HCT116 (cell line): ENCODE measurements around the gene RET. TPM values are rescaled to one million over a fixed set of nuclear protein-coding genes. Genes with fewer than 3 reads are reported as not detected.

Experiments
- ATAC-seq: fragments of 200-7000 bp; cut with Tn5 transposase; 2 replicates; pipeline ENCODE4 v1.9.1; 2020; ENCODE audit warnings: mild to moderate bottlenecking, moderate library complexity
- BruUV-seq: library from RNA; stranded (reverse); fragments of 400-500 nt; replicated peaks from 2 replicates; lab custom pipeline; 2021; lab: Mats Ljungman, UMichigan
- CTCF ChIA-PET: fragments of 300-600 bp; sonication (Branson Sonifier 250); formaldehyde crosslinking; loops from one replicate; lab custom pipeline; 2021; ENCODE audit warnings: antibody characterized with exemption; lab: Charles Lee
- POLR2A ChIA-PET: fragments of 300-600, 350-600 bp; sonication (Branson Sonifier 250); formaldehyde crosslinking; loops from one replicate; lab custom pipeline; 2021; ENCODE audit warnings: antibody characterized with exemption; lab: Charles Lee
- RAD21 ChIA-PET, 2 experiments: fragments of 300-600 bp; sonication (Branson Sonifier 250); formaldehyde crosslinking; loops; one replicate each; lab custom pipeline; 2023; ENCODE audit warnings: low total read pairs in 2 of 2; ENCODE audit not compliant: uncharacterized antibody in 2 of 2, unreplicated experiment in 2 of 2, low non-redundant PET in 1 of 2; lab: Charles Lee
- DNase-seq: peaks from one replicate; pipeline ENCODE4 v3.0.0-alpha.2; 2010; ENCODE audit warnings: low read depth, low spot score
- H2AFZ ChIP-seq: fragments of 200-600 bp; shearing (Covaris generic), sonication (generic); 2 replicates; pipeline ENCODE4 v1.6.1; 2017; ENCODE audit warnings: low read depth, mixed run types, mixed read lengths, antibody characterized with exemption, low read length; ENCODE audit not compliant: poor library complexity, severe bottlenecking
- H3K27ac ChIP-seq: 2 replicates; pipeline ENCODE4 v1.5.1; 2012; ENCODE audit warnings: low read depth, low read length
- H3K27me3 ChIP-seq: fragments of 200-600 bp; sonication (generic); 2 replicates; pipeline ENCODE4 v1.6.1; 2016; ENCODE audit warnings: mixed run types, low read length, mixed read lengths; ENCODE audit not compliant: insufficient read depth
- H3K36me3 ChIP-seq, 2 experiments: fragments of 200-500 bp in 1 of 2; fragments of 200-600 bp in 1 of 2; sonication (Bioruptor generic) in 1 of 2; sonication (generic) in 1 of 2; 2 replicates each; pipeline versions ENCODE4 v1.5.1 to v1.6.1; 2014 to 2016; ENCODE audit warnings: low read length in 2 of 2, inconsistent platforms in 1 of 2, mixed read lengths in 1 of 2, mixed run types in 1 of 2; ENCODE audit not compliant: insufficient read depth in 2 of 2, control insufficient read depth in 1 of 2
- H3K4me1 ChIP-seq, 2 experiments: fragments of 200-600 bp in 1 of 2; sonication (generic) in 1 of 2; 2 replicates each; pipeline versions ENCODE4 v1.5.1 to v1.6.1; 2012 to 2017; ENCODE audit warnings: low read length in 2 of 2, inconsistent platforms in 1 of 2, mild to moderate bottlenecking in 1 of 2, mixed read lengths in 1 of 2, mixed run types in 1 of 2, moderate library complexity in 1 of 2; ENCODE audit not compliant: insufficient read depth in 2 of 2, control insufficient read depth in 1 of 2
- H3K4me2 ChIP-seq: fragments of 200-600 bp; sonication (generic); 2 replicates; pipeline ENCODE4 v1.6.1; 2017; ENCODE audit warnings: mixed run types, low read length, mixed read lengths
- H3K4me3 ChIP-seq, 2 experiments: fragments of 200-600 bp in 1 of 2; sonication (generic) in 1 of 2; replicated peaks in 1 of 2; 2 replicates each; pipeline ENCODE4 v1.5.1; 2011 to 2016; ENCODE audit warnings: low read length in 2 of 2, control low read depth in 1 of 2, low read depth in 1 of 2, mild to moderate bottlenecking in 1 of 2, mixed read lengths in 1 of 2, mixed run types in 1 of 2
- H3K79me2 ChIP-seq: fragments of 200-600 bp; sonication (generic); 2 replicates; pipeline ENCODE4 v1.6.1; 2017; ENCODE audit warnings: mild to moderate bottlenecking, mixed run types, low read length, moderate library complexity, mixed read lengths; ENCODE audit not compliant: insufficient read depth
- H3K9ac ChIP-seq: fragments of 200-600 bp; sonication (generic); 2 replicates; pipeline ENCODE4 v1.6.1; 2016; ENCODE audit warnings: low read length, mixed read lengths
- H3K9me2 ChIP-seq: fragments of 200-600 bp; sonication (generic), shearing (Covaris generic); 2 replicates; pipeline ENCODE4 v1.6.1; 2017; ENCODE audit warnings: mixed run types, mild to moderate bottlenecking, moderate library complexity; ENCODE audit not compliant: insufficient read depth
- H3K9me3 ChIP-seq, 2 experiments: fragments of 200-500 bp in 1 of 2; fragments of 200-600 bp in 1 of 2; sonication (Bioruptor generic) in 1 of 2; sonication (generic) in 1 of 2; 2 replicates each; pipeline ENCODE4 v1.6.1; 2014 to 2017; ENCODE audit warnings: low read length in 2 of 2, mixed read lengths in 2 of 2, inconsistent platforms in 1 of 2, low read depth in 1 of 2, mild to moderate bottlenecking in 1 of 2, mixed run types in 1 of 2, moderate library complexity in 1 of 2; ENCODE audit not compliant: control insufficient read depth in 1 of 2, insufficient read depth in 1 of 2
- H4K20me1 ChIP-seq: fragments of 200-600 bp; sonication (generic), shearing (Covaris generic); 2 replicates; pipeline ENCODE4 v1.6.1; 2017; ENCODE audit warnings: mixed run types, mild to moderate bottlenecking, moderate library complexity; ENCODE audit not compliant: insufficient read depth
- CBX3 ChIP-seq: IDR thresholded peaks from 2 replicates; pipeline ENCODE4 v1.6.1; 2012; ENCODE audit warnings: low read depth
- CEBPB ChIP-seq: IDR thresholded peaks from 2 replicates; pipeline ENCODE4 v1.6.1; 2012; ENCODE audit warnings: low read depth
- EGR1 ChIP-seq: IDR thresholded peaks from 2 replicates; pipeline ENCODE4 v1.6.1; 2012; ENCODE audit warnings: low read depth
- ELF1 ChIP-seq: IDR thresholded peaks from 2 replicates; pipeline ENCODE4 v1.6.1; 2012; ENCODE audit warnings: low read depth, borderline replicate concordance
- EZH2 ChIP-seq: fragments of 200-600 bp; sonication (generic); IDR thresholded peaks from 2 replicates; pipeline ENCODE4 v1.6.1; 2017; ENCODE audit warnings: antibody characterized with exemption, mixed run types
- EZH2phosphoT487 ChIP-seq: fragments of 200-600 bp; IDR thresholded peaks from 2 replicates; pipeline ENCODE4 v1.6.1; 2018; ENCODE audit warnings: antibody characterized with exemption, borderline replicate concordance
- POLR2A ChIP-seq: IDR thresholded peaks from 2 replicates; pipeline ENCODE4 v1.7.0; 2011; ENCODE audit warnings: borderline replicate concordance; ENCODE audit not compliant: insufficient read depth, insufficient read length; ENCODE audit errors: extremely low read depth
- POLR2AphosphoS5 ChIP-seq: IDR thresholded peaks from 2 replicates; pipeline ENCODE4 v1.6.1; 2011; ENCODE audit warnings: mild to moderate bottlenecking, low read depth, low read length, moderate library complexity
- RAD21 ChIP-seq: IDR thresholded peaks from 2 replicates; pipeline ENCODE4 v1.6.1; 2012; ENCODE audit warnings: low read depth, mild to moderate bottlenecking
- SIN3A ChIP-seq: IDR thresholded peaks from 2 replicates; pipeline ENCODE4 v1.6.1; 2012; ENCODE audit warnings: low read depth
- SP1 ChIP-seq: IDR thresholded peaks from 2 replicates; pipeline ENCODE4 v1.6.1; 2012; ENCODE audit warnings: low read depth
- SRF ChIP-seq: IDR thresholded peaks from 2 replicates; pipeline ENCODE4 v1.6.1; 2012; ENCODE audit warnings: low read depth
- TCF7L2 ChIP-seq: IDR thresholded peaks from 2 replicates; pipeline ENCODE4 v1.7.0; 2011; ENCODE audit warnings: borderline replicate concordance, inconsistent platforms; ENCODE audit not compliant: insufficient read depth, insufficient read length; ENCODE audit errors: extremely low read depth
- YY1 ChIP-seq: IDR thresholded peaks from 2 replicates; pipeline ENCODE4 v1.6.1; 2011; ENCODE audit warnings: low read length, low read depth, moderate library complexity, mild to moderate bottlenecking; ENCODE audit not compliant: insufficient replicate concordance; ENCODE audit errors: extremely low read depth
- ZFX ChIP-seq: fragments of 450-650 bp; IDR thresholded peaks from 2 replicates; pipeline ENCODE4 v1.6.1; 2017
- ZNF274 ChIP-seq: fragments of 200-500 bp; sonication (Bioruptor generic); IDR thresholded peaks from 2 replicates; pipeline ENCODE4 v1.6.1; 2014; ENCODE audit warnings: mild to moderate bottlenecking, low read depth, low read length, inconsistent platforms
- intact Hi-C: fragments of 100-400 bp; cut with micrococcal nuclease; formaldehyde crosslinking; loops from 2 replicates; pipeline ENCODE4 v1.10.0; 2022
- total RNA-seq: library from RNA; stranded (reverse); gene quantifications from one replicate; pipeline ENCODE4 v1.2.1, GENCODE V29; 2021; ENCODE audit not compliant: unreplicated experiment
- TF ChIP-seq, protein P1 (sequence below): IDR thresholded peaks from 2 replicates; pipeline ENCODE4 v1.6.1; 2011; ENCODE audit warnings: mild to moderate bottlenecking, low read length, moderate library complexity; ENCODE audit not compliant: insufficient replicate concordance; ENCODE audit errors: extremely low read depth
- TF ChIP-seq, protein P2 (sequence below), 3 experiments: fragments of 200-600 bp in 1 of 3; sonication (generic) in 1 of 3; IDR thresholded peaks in 2 of 3; conservative IDR thresholded peaks in 1 of 3; 2 replicates each; pipeline ENCODE4 v1.5.1; 2012 to 2017; ENCODE audit warnings: low read depth in 2 of 3, low read length in 2 of 3, antibody characterized with exemption in 1 of 3, borderline replicate concordance in 1 of 3, control low read depth in 1 of 3, mild to moderate bottlenecking in 1 of 3, mixed read lengths in 1 of 3, mixed run types in 1 of 3, moderate library complexity in 1 of 3; ENCODE audit not compliant: insufficient read depth in 1 of 3
- TF ChIP-seq, protein P3 (sequence below): IDR thresholded peaks from 2 replicates; pipeline ENCODE4 v1.6.1; 2012

The RET gene
- total RNA-seq, 1 experiment from 2014 or later: 5.9 TPM

DNA sequence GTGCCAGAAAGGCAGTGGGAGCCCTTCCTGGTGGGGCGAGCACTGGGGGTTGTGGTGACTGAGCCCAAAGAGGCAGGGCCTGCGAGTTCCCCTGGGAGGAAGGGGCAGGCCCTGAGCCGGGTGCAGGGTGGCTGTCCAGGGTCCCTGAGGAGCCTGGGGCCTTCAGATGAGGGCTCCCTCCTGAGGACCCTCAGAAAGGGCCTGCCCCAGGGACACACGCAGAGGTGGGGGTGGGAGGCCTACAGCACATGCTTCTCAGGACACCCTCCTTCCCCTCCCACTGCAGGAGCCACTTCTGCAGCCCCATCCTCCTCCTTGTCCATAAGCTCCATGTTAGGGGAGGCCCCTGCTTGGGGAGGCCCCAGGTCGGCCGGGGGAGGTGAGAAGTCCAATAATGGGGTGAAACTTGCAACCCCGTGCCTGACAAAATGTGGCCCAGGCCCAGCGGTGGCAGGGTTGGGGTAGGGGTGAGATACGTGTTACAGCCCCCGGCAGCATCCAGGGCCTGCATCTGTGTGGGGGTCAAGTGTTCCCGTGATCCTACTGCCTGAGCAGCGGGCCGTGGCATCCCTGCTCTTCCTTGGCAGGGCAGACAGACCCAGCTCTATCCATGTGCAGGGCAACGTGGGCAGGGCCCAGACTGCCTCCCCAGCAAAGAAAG, 31.8 kb upstream of the RET start:
- CTCF ChIA-PET: no interaction called here
- Histone ChIP-seq H3K4me3 (no peak overlapping the region), H3K27me3 (0 out of 2 replicates have a peak, but pooled peaks cover under 1% of the 10 kb centered on the region), H2AFZ (no peak overlapping the region), H3K9me2 (no peaks in the 10 kb centered on the region), H4K20me1 (no peaks in the 10 kb centered on the region), H3K4me1 (no peaks in the 10 kb centered on the region), H3K36me3 (no peaks in the 10 kb centered on the region), H3K4me2 (no peak overlapping the region), H3K9me3 (no peaks in the 10 kb centered on the region), H3K79me2 (no peaks in the 10 kb centered on the region), H3K27ac (no peak overlapping the region), H3K9ac (no peak overlapping the region)
- POLR2A ChIA-PET: no interaction called here
- RAD21 ChIA-PET: no interaction called here
- DNase-seq (no peak), ATAC-seq (no peak)
- intact Hi-C loops: no loop called here
- BruUV-seq: no TSS peak
- TF ChIP-seq, protein P1, sequence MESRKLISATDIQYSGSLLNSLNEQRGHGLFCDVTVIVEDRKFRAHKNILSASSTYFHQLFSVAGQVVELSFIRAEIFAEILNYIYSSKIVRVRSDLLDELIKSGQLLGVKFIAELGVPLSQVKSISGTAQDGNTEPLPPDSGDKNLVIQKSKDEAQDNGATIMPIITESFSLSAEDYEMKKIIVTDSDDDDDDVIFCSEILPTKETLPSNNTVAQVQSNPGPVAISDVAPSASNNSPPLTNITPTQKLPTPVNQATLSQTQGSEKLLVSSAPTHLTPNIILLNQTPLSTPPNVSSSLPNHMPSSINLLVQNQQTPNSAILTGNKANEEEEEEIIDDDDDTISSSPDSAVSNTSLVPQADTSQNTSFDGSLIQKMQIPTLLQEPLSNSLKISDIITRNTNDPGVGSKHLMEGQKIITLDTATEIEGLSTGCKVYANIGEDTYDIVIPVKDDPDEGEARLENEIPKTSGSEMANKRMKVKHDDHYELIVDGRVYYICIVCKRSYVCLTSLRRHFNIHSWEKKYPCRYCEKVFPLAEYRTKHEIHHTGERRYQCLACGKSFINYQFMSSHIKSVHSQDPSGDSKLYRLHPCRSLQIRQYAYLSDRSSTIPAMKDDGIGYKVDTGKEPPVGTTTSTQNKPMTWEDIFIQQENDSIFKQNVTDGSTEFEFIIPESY: no peak
- TF ChIP-seq, protein P2, sequence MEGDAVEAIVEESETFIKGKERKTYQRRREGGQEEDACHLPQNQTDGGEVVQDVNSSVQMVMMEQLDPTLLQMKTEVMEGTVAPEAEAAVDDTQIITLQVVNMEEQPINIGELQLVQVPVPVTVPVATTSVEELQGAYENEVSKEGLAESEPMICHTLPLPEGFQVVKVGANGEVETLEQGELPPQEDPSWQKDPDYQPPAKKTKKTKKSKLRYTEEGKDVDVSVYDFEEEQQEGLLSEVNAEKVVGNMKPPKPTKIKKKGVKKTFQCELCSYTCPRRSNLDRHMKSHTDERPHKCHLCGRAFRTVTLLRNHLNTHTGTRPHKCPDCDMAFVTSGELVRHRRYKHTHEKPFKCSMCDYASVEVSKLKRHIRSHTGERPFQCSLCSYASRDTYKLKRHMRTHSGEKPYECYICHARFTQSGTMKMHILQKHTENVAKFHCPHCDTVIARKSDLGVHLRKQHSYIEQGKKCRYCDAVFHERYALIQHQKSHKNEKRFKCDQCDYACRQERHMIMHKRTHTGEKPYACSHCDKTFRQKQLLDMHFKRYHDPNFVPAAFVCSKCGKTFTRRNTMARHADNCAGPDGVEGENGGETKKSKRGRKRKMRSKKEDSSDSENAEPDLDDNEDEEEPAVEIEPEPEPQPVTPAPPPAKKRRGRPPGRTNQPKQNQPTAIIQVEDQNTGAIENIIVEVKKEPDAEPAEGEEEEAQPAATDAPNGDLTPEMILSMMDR (IDR thresholded peaks at IDR 0.05 in 2 of 3, conservative IDR thresholded peaks at IDR 0.05 in 1 of 3; ENCODE audit: borderline replicate concordance in 1 of 3, insufficient read depth in 1 of 3, low read depth in 2 of 3, low read length in 2 of 3): no peak
- TF ChIP-seq SP1: no peak
- no peak for TF ChIP-seq POLR2A
- no peak for TF ChIP-seq POLR2AphosphoS5
- TF ChIP-seq CBX3: no peak
- TF ChIP-seq, protein P3, sequence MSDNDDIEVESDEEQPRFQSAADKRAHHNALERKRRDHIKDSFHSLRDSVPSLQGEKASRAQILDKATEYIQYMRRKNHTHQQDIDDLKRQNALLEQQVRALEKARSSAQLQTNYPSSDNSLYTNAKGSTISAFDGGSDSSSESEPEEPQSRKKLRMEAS: no peak
- no peak for TF ChIP-seq RAD21
- no peak for TF ChIP-seq YY1
- no peak for TF ChIP-seq EZH2
- TF ChIP-seq TCF7L2: no peak
- no peak for TF ChIP-seq ZNF274
- no peak for TF ChIP-seq CEBPB
- TF ChIP-seq SRF: no peak
- no peak for TF ChIP-seq ELF1
- no peak for TF ChIP-seq SIN3A
- TF ChIP-seq ZFX: no peak
- no peak for TF ChIP-seq EGR1
- no peak for TF ChIP-seq EZH2phosphoT487
- TF ChIP-seq, all 23 proteins: peak for 0
